ENCODE measurements around the gene SEMA5A.

The SEMA5A gene

GRCh38 chr5:9544502-9545135, 1.3 kb downstream of the SEMA5A start:
- no peak overlapping the region for H3K27ac Mint-ChIP-seq
- TF ChIP-seq CTCF (IDR thresholded peaks at IDR 0.05), result peak; percentile 82
- peaks cover 8% of the 10 kb centered on the region for H3K36me3 Mint-ChIP-seq (ENCODE audit: low read depth)
- DNase-seq, result peak; percentile 96
- H3K27me3 Mint-ChIP-seq (ENCODE audit: low read depth, poor library complexity), result peaks cover 3% of the 10 kb centered on the region
- no peaks in the 10 kb centered on the region for H3K9me3 Mint-ChIP-seq
- peaks cover 55% of the 10 kb centered on the region for H3K4me1 Mint-ChIP-seq
- H3K4me3 Mint-ChIP-seq, result peak overlapping the region; percentile 92

- H3K36me3 Mint-ChIP-seq (ENCODE audit: low read depth), result peaks cover 5% of the 10 kb centered on the region
- no peak for DNase-seq
- H3K9me3 Mint-ChIP-seq, result no peaks in the 10 kb centered on the region
- peak overlapping the region; percentile 92 for H3K4me3 Mint-ChIP-seq
- peaks cover 57% of the 10 kb centered on the region for H3K4me1 Mint-ChIP-seq
- H3K27me3 Mint-ChIP-seq (ENCODE audit: low read depth, poor library complexity), result peaks cover 3% of the 10 kb centered on the region
- TF ChIP-seq CTCF (IDR thresholded peaks at IDR 0.05), result no peak
- no peak overlapping the region for H3K27ac Mint-ChIP-seq
Measured at GRCh38 chr5:9544056-9544455, 1.8 kb downstream of the SEMA5A start.

- no peak for TF ChIP-seq CTCF (IDR thresholded peaks at IDR 0.05)
- Mint-ChIP-seq H3K9me3 (no peaks in the 10 kb centered on the region), H3K4me3 (peak overlapping the region; percentile 92), H3K36me3 (ENCODE audit: low read depth) (no peaks in the 10 kb centered on the region), H3K27me3 (ENCODE audit: low read depth, poor library complexity) (peaks cover 3% of the 10 kb centered on the region), H3K27ac (no peak overlapping the region), H3K4me1 (peaks cover 63% of the 10 kb centered on the region)
- DNase-seq, result no peak
Measured at GRCh38 chr5:9543311-9543920, 2.5 kb downstream of the SEMA5A start.

GRCh38 chr5:9540791-9541190, 5.1 kb downstream of the SEMA5A start:
- DNase-seq, result no peak
- H3K36me3 Mint-ChIP-seq (ENCODE audit: low read depth), result no peaks in the 10 kb centered on the region
- H3K9me3 Mint-ChIP-seq, result no peaks in the 10 kb centered on the region
- TF ChIP-seq CTCF (IDR thresholded peaks at IDR 0.05), result no peak
- H3K4me3 Mint-ChIP-seq, result no peak overlapping the region
- peaks cover 57% of the 10 kb centered on the region for H3K4me1 Mint-ChIP-seq
- no peak overlapping the region for H3K27ac Mint-ChIP-seq
- no peaks in the 10 kb centered on the region for H3K27me3 Mint-ChIP-seq (ENCODE audit: low read depth, poor library complexity)

- peaks cover 47% of the 10 kb centered on the region for H3K4me1 Mint-ChIP-seq
- H3K27ac Mint-ChIP-seq, result no peak overlapping the region
- H3K9me3 Mint-ChIP-seq, result no peaks in the 10 kb centered on the region
- peaks cover 13% of the 10 kb centered on the region for H3K36me3 Mint-ChIP-seq (ENCODE audit: low read depth)
- no peak overlapping the region for H3K4me3 Mint-ChIP-seq
- H3K27me3 Mint-ChIP-seq (ENCODE audit: low read depth, poor library complexity), result no peaks in the 10 kb centered on the region
- no peak for TF ChIP-seq CTCF (IDR thresholded peaks at IDR 0.05)
- DNase-seq, result no peak
Measured at GRCh38 chr5:9538504-9538903, 7.4 kb downstream of the SEMA5A start.

Data from nephron progenitor cell (in vitro differentiated cells).